Measurements from ENCODE around the gene CCNT1. TPM values are rescaled to one million over a fixed set of nuclear protein-coding genes. Genes with fewer than 3 reads are reported as not detected.

The CCNT1 gene
- total RNA-seq, 1 donor from 2014 or later, result 46.1 TPM

DNA sequence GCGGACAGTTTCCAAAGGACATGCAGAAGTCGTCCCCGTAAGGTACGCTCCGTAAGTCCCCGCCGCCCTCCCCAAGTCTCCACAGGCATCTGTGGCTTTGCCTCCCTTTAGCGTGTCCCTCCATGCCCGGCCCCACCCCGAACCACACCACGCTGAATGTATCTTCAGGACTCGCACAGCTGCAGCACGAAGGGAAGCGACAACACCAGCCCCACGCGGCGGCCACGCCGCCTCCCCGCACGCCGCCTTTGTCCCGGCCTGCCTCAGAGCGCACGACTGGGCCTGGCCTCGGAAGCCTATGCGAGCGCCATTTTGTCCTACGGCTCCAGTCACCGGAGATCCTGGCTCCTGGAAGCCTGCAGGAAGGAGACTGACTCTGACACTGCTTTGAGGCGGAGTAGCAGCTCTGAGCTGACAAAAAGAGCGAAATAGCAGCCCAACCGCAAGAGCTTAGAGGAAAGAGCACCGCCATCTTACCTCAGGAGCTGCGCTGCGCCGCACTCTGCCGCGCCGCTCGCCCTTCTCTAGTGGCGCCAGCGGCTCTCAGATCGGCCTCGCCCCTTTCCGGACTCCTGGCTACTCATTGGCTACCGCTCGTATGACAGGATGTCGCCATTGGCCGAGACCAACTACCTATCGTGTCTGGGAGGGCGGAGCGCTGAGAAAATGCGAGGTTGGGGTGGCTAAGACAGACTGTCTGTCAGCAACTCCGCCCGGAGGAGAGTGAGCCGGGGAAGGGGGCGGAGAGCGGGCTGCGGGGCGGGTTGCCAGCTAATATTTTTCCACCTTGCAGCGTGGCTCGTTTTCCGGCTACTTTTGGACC is 34.6 kb downstream of the CCNT1 start, which contains the start of gene KANSL2:
Gene KANSL2, minus strand, starts transcription at position 529 of the 823 bp plus-strand sequence. CDS start 606 bp downstream, outside the sequence.
- Mint-ChIP-seq H3K27me3 (ENCODE audit: unreplicated experiment) (peaks cover 7% of the 10 kb centered on the region), H3K9me3 (ENCODE audit: unreplicated experiment) (no peaks in the 10 kb centered on the region), H3K27ac (ENCODE audit: unreplicated experiment) (peak within 1 kb of the TSS; percentile 80), H3K4me3 (ENCODE audit: unreplicated experiment) (peak within 1 kb of the TSS; percentile 98), H3K4me1 (ENCODE audit: unreplicated experiment) (peaks cover 34% of the 10 kb centered on the region), H3K36me3 (ENCODE audit: low read depth, unreplicated experiment) (peaks cover 15% of the 10 kb centered on the region)
- TF ChIP-seq, protein P1, sequence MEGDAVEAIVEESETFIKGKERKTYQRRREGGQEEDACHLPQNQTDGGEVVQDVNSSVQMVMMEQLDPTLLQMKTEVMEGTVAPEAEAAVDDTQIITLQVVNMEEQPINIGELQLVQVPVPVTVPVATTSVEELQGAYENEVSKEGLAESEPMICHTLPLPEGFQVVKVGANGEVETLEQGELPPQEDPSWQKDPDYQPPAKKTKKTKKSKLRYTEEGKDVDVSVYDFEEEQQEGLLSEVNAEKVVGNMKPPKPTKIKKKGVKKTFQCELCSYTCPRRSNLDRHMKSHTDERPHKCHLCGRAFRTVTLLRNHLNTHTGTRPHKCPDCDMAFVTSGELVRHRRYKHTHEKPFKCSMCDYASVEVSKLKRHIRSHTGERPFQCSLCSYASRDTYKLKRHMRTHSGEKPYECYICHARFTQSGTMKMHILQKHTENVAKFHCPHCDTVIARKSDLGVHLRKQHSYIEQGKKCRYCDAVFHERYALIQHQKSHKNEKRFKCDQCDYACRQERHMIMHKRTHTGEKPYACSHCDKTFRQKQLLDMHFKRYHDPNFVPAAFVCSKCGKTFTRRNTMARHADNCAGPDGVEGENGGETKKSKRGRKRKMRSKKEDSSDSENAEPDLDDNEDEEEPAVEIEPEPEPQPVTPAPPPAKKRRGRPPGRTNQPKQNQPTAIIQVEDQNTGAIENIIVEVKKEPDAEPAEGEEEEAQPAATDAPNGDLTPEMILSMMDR (IDR thresholded peaks at IDR 0.05; ENCODE audit: unreplicated experiment), result no peak
- DNase-seq (ENCODE audit: low spot score), result peak; percentile 94

DNA sequence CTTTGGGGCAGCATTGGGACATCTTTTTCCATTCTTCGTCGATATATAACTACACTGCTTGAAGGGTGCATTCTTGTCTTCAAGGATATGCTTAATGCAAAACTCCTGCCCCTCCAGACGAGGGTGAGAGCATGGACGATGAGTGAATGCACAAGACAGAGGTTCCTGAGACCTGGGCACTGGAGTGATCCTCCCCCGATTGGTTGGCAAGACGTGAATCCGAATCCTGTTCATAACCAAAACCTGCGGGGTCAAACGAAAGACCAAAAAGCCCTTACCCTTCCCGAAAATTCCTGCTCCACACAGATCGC is 35.2 kb downstream of the CCNT1 start:
- Mint-ChIP-seq H3K4me1 (ENCODE audit: unreplicated experiment) (peaks cover 33% of the 10 kb centered on the region), H3K4me3 (ENCODE audit: unreplicated experiment) (peak overlapping the region; percentile 98), H3K36me3 (ENCODE audit: low read depth, unreplicated experiment) (peaks cover 15% of the 10 kb centered on the region), H3K27ac (ENCODE audit: unreplicated experiment) (peak overlapping the region; percentile 80), H3K9me3 (ENCODE audit: unreplicated experiment) (no peaks in the 10 kb centered on the region), H3K27me3 (ENCODE audit: unreplicated experiment) (peaks cover 5% of the 10 kb centered on the region)
- TF ChIP-seq, protein P1 (IDR thresholded peaks at IDR 0.05; ENCODE audit: unreplicated experiment), result no peak
- no peak for DNase-seq (ENCODE audit: low spot score)

DNA sequence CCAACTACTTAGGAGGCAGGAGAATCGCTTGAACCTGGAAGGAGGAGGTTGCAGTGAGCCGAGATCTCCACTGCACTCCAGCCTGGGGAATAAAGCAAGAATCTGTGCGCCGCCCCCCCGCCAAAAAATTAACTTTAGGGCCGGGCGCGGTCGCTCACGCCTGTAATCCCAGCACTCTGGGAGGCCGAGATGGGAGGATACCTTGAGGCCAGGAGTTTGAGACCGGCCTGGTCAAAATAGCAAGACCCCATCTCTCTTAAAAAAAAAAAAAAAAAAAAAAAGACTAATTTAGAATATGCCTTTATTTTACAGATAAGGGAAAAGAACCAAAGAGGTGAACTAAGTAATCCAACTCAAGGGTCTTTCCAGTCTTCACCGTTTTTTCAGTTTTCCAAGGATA is 35.6 kb downstream of the CCNT1 start:
- Mint-ChIP-seq H3K27ac (ENCODE audit: unreplicated experiment) (peak overlapping the region; percentile 48), H3K4me1 (ENCODE audit: unreplicated experiment) (peaks cover 29% of the 10 kb centered on the region), H3K36me3 (ENCODE audit: low read depth, unreplicated experiment) (peaks cover 16% of the 10 kb centered on the region), H3K4me3 (ENCODE audit: unreplicated experiment) (peak overlapping the region; percentile 98), H3K27me3 (ENCODE audit: unreplicated experiment) (peaks cover 3% of the 10 kb centered on the region), H3K9me3 (ENCODE audit: unreplicated experiment) (no peaks in the 10 kb centered on the region)
- TF ChIP-seq, protein P1 (IDR thresholded peaks at IDR 0.05; ENCODE audit: unreplicated experiment), result no peak
- DNase-seq (ENCODE audit: low spot score), result no peak

DNA sequence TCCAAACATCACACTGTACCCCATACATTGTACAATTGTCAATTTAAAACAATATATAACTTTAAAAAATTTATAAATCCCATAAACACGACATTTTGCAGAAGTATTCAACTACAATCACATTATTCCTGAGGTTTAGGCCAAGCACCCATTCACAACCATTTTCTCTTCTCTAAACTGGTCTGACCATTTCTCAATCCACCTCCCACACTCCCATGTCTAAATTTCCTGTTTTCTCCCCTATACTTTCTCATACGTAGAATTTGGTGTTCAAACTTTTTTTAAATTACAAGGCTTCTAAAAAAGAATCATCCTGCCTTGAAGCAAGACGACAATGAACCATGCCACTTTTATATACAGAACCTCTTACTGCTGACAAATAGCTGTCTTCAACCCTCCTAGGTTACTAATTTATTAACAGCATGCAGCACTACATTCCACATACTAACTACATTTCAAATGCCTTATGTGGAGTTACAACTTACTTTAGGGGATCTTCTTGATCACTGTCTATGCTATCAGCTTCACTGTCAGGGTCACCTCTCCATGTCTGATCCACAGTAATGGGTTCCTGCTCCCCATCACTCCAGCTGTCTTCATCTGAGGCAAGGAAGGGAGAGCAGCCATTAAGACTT is 37.8 kb downstream of the CCNT1 start:
- Mint-ChIP-seq H3K27me3 (ENCODE audit: unreplicated experiment) (peaks cover 2% of the 10 kb centered on the region), H3K4me3 (ENCODE audit: unreplicated experiment) (peak overlapping the region; percentile 9), H3K27ac (ENCODE audit: unreplicated experiment) (peak overlapping the region; percentile 81), H3K9me3 (ENCODE audit: unreplicated experiment) (no peaks in the 10 kb centered on the region), H3K4me1 (ENCODE audit: unreplicated experiment) (peaks cover 29% of the 10 kb centered on the region), H3K36me3 (ENCODE audit: low read depth, unreplicated experiment) (peaks cover 18% of the 10 kb centered on the region)
- TF ChIP-seq, protein P1 (IDR thresholded peaks at IDR 0.05; ENCODE audit: unreplicated experiment), result no peak
- DNase-seq (ENCODE audit: low spot score), result no peak
